GM19099 (cell line): ENCODE measurements around the gene MYOCOS.

Source experiments
- POLR2A ChIP-seq: IDR thresholded peaks from 3 replicates; pipeline ENCODE4 v1.6.1; 2011; ENCODE audit warnings: low read depth; ENCODE audit not compliant: insufficient read length; ENCODE audit errors: extremely low read depth

Gene MYOCOS

DNA sequence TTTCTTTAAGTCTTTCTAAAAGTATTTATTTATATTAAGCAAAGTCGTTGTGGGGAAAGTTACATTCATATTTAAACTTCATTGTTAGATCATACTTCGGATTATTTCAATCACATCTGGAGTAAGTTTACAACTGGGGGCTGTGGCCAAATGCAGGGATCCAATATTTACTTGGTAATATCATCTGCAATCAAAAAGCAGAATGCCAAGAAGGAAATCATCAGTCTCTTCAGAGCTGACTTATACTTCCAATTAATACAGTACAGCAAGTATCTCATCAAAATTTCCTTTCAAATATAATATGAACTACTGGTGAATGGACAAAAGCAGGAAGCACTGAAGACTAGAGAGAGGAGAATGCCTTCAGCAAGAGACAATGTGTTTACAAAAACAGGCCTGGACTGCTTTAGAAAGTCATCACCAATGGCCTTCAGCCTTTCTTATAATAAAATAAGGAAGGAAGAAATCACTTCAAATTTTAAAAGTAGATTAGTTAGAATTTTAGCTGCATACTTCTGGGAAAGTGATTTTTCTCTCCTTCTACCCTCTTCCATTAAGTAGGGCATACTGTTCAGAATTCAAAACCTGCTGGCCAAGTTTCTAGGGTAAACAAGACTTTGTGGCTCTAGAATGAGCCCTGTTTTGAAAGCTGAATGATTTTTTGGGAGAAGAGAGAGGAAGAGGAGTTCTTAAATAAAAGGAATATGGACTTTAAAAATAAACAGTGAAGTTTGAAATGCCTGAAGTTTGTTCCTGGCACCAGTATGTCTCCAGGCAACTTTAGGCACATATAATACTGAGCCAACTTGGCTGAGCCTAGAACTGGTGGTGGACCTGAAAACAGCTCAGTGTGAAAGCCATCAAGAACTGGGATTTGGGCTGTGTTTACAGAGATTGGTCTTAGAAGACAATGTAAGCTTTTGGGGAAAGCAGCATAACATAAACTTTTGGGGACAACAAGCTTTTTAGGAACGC, 52.7 kb downstream of the MYOCOS start:
- no peak for TF ChIP-seq POLR2A
